Liver (tissue), 3 donors: ENCODE results near the gene GNRH2.

Source experiments
- CTCF ChIP-seq: fragments of 150-350 bp; IDR thresholded peaks from 2 replicates; pipeline ENCODE4 v1.5.1; 2017; ENCODE audit warnings: improper control_type of control experiment, low read depth, low read length; ENCODE audit not compliant: missing input control
- RXRA ChIP-seq, 2 donors: IDR thresholded peaks; 2 replicates each; pipeline ENCODE4 v1.6.1; 2017 to 2018; ENCODE audit warnings: antibody characterized with exemption in 2 of 2, mild to moderate bottlenecking in 1 of 2
- donor health status: healthy.
- donor health status: healthy.

DNA sequence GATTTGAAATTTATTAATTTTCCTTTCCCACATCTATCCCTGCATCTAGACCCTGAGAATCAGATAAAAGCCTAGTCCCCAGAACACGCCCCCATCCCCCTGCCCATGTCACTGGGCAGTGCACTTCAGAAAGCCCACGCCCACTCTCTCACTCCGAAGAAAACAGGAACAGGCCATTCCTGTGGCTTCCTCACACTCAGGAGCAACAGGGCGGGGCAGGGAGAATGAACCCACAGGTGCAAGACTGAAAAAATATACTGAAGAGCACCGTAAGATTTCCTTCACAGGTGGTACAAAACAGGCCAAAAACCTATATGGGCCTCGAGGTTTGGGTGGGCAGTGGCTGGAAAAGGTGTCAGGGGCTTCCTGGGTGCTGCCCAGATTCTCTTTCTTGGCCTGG, 31.4 kb downstream of the GNRH2 start:
- TF ChIP-seq CTCF (no peak), RXRA (IDR thresholded peaks at IDR 0.05) (no peak)
